H1 (cell line): ENCODE measurements around the gene MAP3K14. TPM values are rescaled to one million over a fixed set of nuclear protein-coding genes. Genes with fewer than 3 reads are reported as not detected.

Experiments used
- CTCF ChIA-PET: fragments of 300-600 bp; sonication (Branson Sonifier 250); formaldehyde crosslinking; loops from one replicate; lab custom pipeline; 2021; ENCODE audit not compliant: partially characterized antibody; lab: Charles Lee
- POLR2A ChIA-PET: fragments of 300-600 bp; sonication (Branson Sonifier 250); formaldehyde crosslinking; loops from one replicate; lab custom pipeline; 2021; ENCODE audit warnings: inconsistent platforms; ENCODE audit not compliant: partially characterized antibody; lab: Charles Lee
- DNase-seq, 2 experiments: peaks; one replicate each; pipeline versions ENCODE4 v3.0.0 to v3.0.0-alpha.2; 2010 to 2022; ENCODE audit warnings: low spot score in 2 of 2, low read depth in 1 of 2, mixed read lengths in 1 of 2
- FAIRE-seq: peaks from 2 replicates; lab custom pipeline; 2011; peaks lifted over from hg19 to GRCh38; lab: Jason Lieb, UNC
- H2AFZ ChIP-seq: 2 replicates; pipeline ENCODE4 v1.8.1; 2012; ENCODE audit warnings: low read length, inconsistent platforms
- H2AK5ac ChIP-seq: 2 replicates; pipeline ENCODE4 v1.6.1; 2013; ENCODE audit warnings: low read depth, low read length
- H2BK120ac ChIP-seq: replicated peaks from 2 replicates; pipeline ENCODE3; 2013; ENCODE audit warnings: low read depth, low read length, inconsistent platforms
- H2BK12ac ChIP-seq: 2 replicates; pipeline ENCODE4 v1.6.1; 2013; ENCODE audit warnings: low read depth, low read length
- H2BK15ac ChIP-seq: 2 replicates; pipeline ENCODE4 v1.6.1; 2013; ENCODE audit warnings: low read length
- H2BK20ac ChIP-seq: 2 replicates; pipeline ENCODE4 v1.6.1; 2013; ENCODE audit warnings: low read length
- H2BK5ac ChIP-seq: 2 replicates; pipeline ENCODE4 v1.6.1; 2013; ENCODE audit warnings: low read depth, low read length
- H3K14ac ChIP-seq: 2 replicates; pipeline ENCODE4 v1.6.1; 2013; ENCODE audit warnings: inconsistent platforms; ENCODE audit not compliant: insufficient read length
- H3K18ac ChIP-seq: 2 replicates; pipeline ENCODE4 v1.6.1; 2013; ENCODE audit warnings: low read length; ENCODE audit errors: extremely low read depth
- H3K23ac ChIP-seq: 2 replicates; pipeline ENCODE4 v1.6.1; 2013; ENCODE audit warnings: inconsistent platforms; ENCODE audit not compliant: insufficient read length
- H3K23me2 ChIP-seq: 2 replicates; pipeline ENCODE4 v1.6.1; 2013; ENCODE audit warnings: low read depth, low read length
- H3K27ac ChIP-seq: 2 replicates; pipeline ENCODE4 v1.6.1; 2011; ENCODE audit warnings: low read depth, low read length, inconsistent platforms
- H3K27me3 ChIP-seq, 4 experiments: replicated peaks in 1 of 4; 1 replicate in 1 of 4; 2 replicates in 3 of 4; pipeline versions ENCODE4 v1.6.1 to v1.8.1; 2011 to 2013; ENCODE audit warnings: low read length in 3 of 4, mild to moderate bottlenecking in 3 of 4, inconsistent platforms in 2 of 4, mixed read lengths in 2 of 4, moderate library complexity in 1 of 4; ENCODE audit not compliant: control insufficient read depth in 3 of 4, insufficient read depth in 3 of 4; ENCODE audit errors: extremely low read depth in 1 of 4
- H3K36me3 ChIP-seq, 4 experiments: 2 replicates each; pipeline versions ENCODE4 v1.6.1 to v1.8.1; 2011 to 2013; ENCODE audit warnings: mild to moderate bottlenecking in 4 of 4, low read length in 3 of 4, moderate library complexity in 2 of 4, control low read depth in 1 of 4, inconsistent platforms in 1 of 4; ENCODE audit not compliant: insufficient read depth in 4 of 4, control insufficient read depth in 2 of 4
- H3K4ac ChIP-seq: replicated peaks from 2 replicates; pipeline ENCODE3; 2013; ENCODE audit warnings: low read length, low read depth, mixed read lengths, inconsistent platforms; ENCODE audit not compliant: insufficient read length
- H3K4me1 ChIP-seq, 4 experiments: replicated peaks in 1 of 4; 1 replicate in 1 of 4; 2 replicates in 3 of 4; pipeline versions ENCODE4 v1.6.1 to v1.8.1; 2011 to 2013; ENCODE audit warnings: low read length in 3 of 4, inconsistent platforms in 2 of 4, mixed read lengths in 1 of 4; ENCODE audit not compliant: insufficient read depth in 4 of 4, control insufficient read depth in 3 of 4
- H3K4me2 ChIP-seq, 2 experiments: 2 replicates each; pipeline versions ENCODE4 v1.6.1 to v1.8.1; 2011 to 2013; ENCODE audit warnings: low read depth in 2 of 2, low read length in 2 of 2, control low read depth in 1 of 2, inconsistent platforms in 1 of 2, mild to moderate bottlenecking in 1 of 2; ENCODE audit not compliant: insufficient read depth in 1 of 2
- H3K4me3 ChIP-seq, 4 experiments: fragments of 200-600, 300-600 bp in 1 of 4; sonication (generic), shearing (Covaris generic), sonication (Bioruptor Twin) in 1 of 4; 2 replicates each; pipeline versions ENCODE4 v1.5.1 to v1.8.1; 2011 to 2016; ENCODE audit warnings: low read length in 4 of 4, low read depth in 3 of 4, control low read depth in 2 of 4, inconsistent platforms in 2 of 4, mild to moderate bottlenecking in 2 of 4, mixed read lengths in 1 of 4, moderate library complexity in 1 of 4; ENCODE audit not compliant: insufficient read depth in 2 of 4; ENCODE audit errors: extremely low read depth in 1 of 4
- H3K56ac ChIP-seq: replicated peaks from 2 replicates; pipeline ENCODE3; 2013; ENCODE audit warnings: low read depth, mild to moderate bottlenecking, mixed read lengths, low read length, inconsistent platforms; ENCODE audit not compliant: insufficient read length
- H3K79me1 ChIP-seq: 2 replicates; pipeline ENCODE4 v1.6.1; 2013; ENCODE audit warnings: low read depth, low read length, control low read depth
- H3K79me2 ChIP-seq, 2 experiments: 2 replicates each; pipeline versions ENCODE4 v1.6.1 to v1.8.1; 2012 to 2013; ENCODE audit warnings: low read length in 2 of 2, mild to moderate bottlenecking in 2 of 2, inconsistent platforms in 1 of 2; ENCODE audit not compliant: insufficient read depth in 2 of 2, control insufficient read depth in 1 of 2
- H3K9ac ChIP-seq, 4 experiments: replicated peaks in 1 of 4; 1 replicate in 1 of 4; 2 replicates in 3 of 4; pipeline versions ENCODE4 v1.6.1 to v1.8.1; 2011 to 2013; ENCODE audit warnings: low read depth in 3 of 4, low read length in 3 of 4, control low read depth in 2 of 4, mild to moderate bottlenecking in 2 of 4, moderate library complexity in 2 of 4, inconsistent platforms in 1 of 4; ENCODE audit errors: extremely low read depth in 1 of 4
- H3K9me3 ChIP-seq, 2 experiments: 2 replicates each; pipeline versions ENCODE4 v1.6.1 to v1.8.1; 2012 to 2013; ENCODE audit warnings: mild to moderate bottlenecking in 2 of 2, moderate library complexity in 2 of 2, control low read depth in 1 of 2, inconsistent platforms in 1 of 2, low read depth in 1 of 2, low read length in 1 of 2, mixed read lengths in 1 of 2; ENCODE audit not compliant: insufficient read depth in 2 of 2
- H4K20me1 ChIP-seq, 2 experiments: replicated peaks in 1 of 2; 2 replicates each; pipeline versions ENCODE3 to v1.8.1; 2011 to 2013; ENCODE audit warnings: inconsistent platforms in 2 of 2, low read length in 2 of 2, mild to moderate bottlenecking in 1 of 2; ENCODE audit not compliant: insufficient read depth in 2 of 2, control insufficient read depth in 1 of 2
- H4K5ac ChIP-seq: 2 replicates; pipeline ENCODE4 v1.6.1; 2013; ENCODE audit warnings: low read length, low read depth, mixed read lengths, inconsistent platforms; ENCODE audit not compliant: insufficient read length
- H4K8ac ChIP-seq: 2 replicates; pipeline ENCODE4 v1.8.0; 2013; ENCODE audit warnings: mild to moderate bottlenecking, moderate library complexity, low read length, inconsistent platforms; ENCODE audit not compliant: insufficient read depth; ENCODE audit errors: extremely low read depth
- H4K91ac ChIP-seq: replicated peaks from 2 replicates; pipeline ENCODE3; 2013; ENCODE audit warnings: low read length, mixed read lengths, inconsistent platforms; ENCODE audit not compliant: insufficient read length
- CEBPB ChIP-seq: IDR thresholded peaks from 2 replicates; pipeline ENCODE4 v1.6.1; 2012; ENCODE audit warnings: low read depth, low read length
- CHD2 ChIP-seq: IDR thresholded peaks from 2 replicates; pipeline ENCODE4 v1.6.1; 2012; ENCODE audit warnings: low read length, improper control_type of control experiment
- CTCF ChIP-seq, 3 experiments: IDR thresholded peaks; 1 replicate in 2 of 3; 2 replicates in 1 of 3; pipeline versions ENCODE4 v1.5.1 to v1.6.1; 2011; ENCODE audit warnings: low read length in 3 of 3, mild to moderate bottlenecking in 3 of 3, inconsistent platforms in 2 of 3, low read depth in 1 of 3, moderate library complexity in 1 of 3; ENCODE audit not compliant: insufficient read depth in 1 of 3; ENCODE audit errors: control extremely low read depth in 1 of 3
- GABPA ChIP-seq: IDR thresholded peaks from 2 replicates; pipeline ENCODE4 v1.6.1; 2011; ENCODE audit warnings: mild to moderate bottlenecking, low read length, moderate library complexity, borderline replicate concordance; ENCODE audit not compliant: insufficient read depth
- KDM4A ChIP-seq: IDR thresholded peaks from one replicate; pipeline ENCODE4 v1.7.1; 2012; ENCODE audit warnings: low read depth, mild to moderate bottlenecking, moderate library complexity, low read length, inconsistent platforms; ENCODE audit not compliant: severe bottlenecking
- NRF1 ChIP-seq: IDR thresholded peaks from 2 replicates; pipeline ENCODE4 v1.6.1; 2011; ENCODE audit warnings: mild to moderate bottlenecking, low read depth, low read length, improper control_type of control experiment
- RFX5 ChIP-seq: IDR thresholded peaks from 2 replicates; pipeline ENCODE4 v1.6.1; 2011; ENCODE audit warnings: low read depth, low read length, improper control_type of control experiment, borderline replicate concordance
- SUZ12 ChIP-seq: fragments of 200-600 bp; sonication (generic); IDR thresholded peaks from 2 replicates; pipeline ENCODE4 v1.6.1; 2012; ENCODE audit warnings: mild to moderate bottlenecking, inconsistent platforms, low read length, moderate library complexity, mixed read lengths
- USF2 ChIP-seq: IDR thresholded peaks from 2 replicates; pipeline ENCODE4 v1.6.1; 2011; ENCODE audit warnings: low read length, improper control_type of control experiment
- YY1 ChIP-seq: IDR thresholded peaks from 2 replicates; pipeline ENCODE4 v1.6.1; 2011; ENCODE audit warnings: low read depth, mild to moderate bottlenecking, low read length
- WGBS, 2 experiments: shearing (Covaris generic) in 1 of 2; methylation state at CpG; one replicate each; pipeline versions ENCODE4 v1.1.6 to v1.1.7; 2013 to 2015; ENCODE audit warnings: low lambda C conversion rate in 2 of 2, mixed read lengths in 2 of 2, inconsistent platforms in 1 of 2, low coverage in 1 of 2, missing lambda C conversion rate in 1 of 2; ENCODE audit not compliant: insufficient replicate concordance in 2 of 2, insufficient coverage in 1 of 2, insufficient read length in 1 of 2; ENCODE audit errors: extremely low coverage in 1 of 2, missing lambda C conversion rate in 1 of 2; 5-methylcytosine and 5-hydroxymethylcytosine counted together
- polyA plus RNA-seq, 7 experiments: library from polyadenylated mRNA; depleted of rRNA in 3 of 7; stranded (reverse) in 5 of 7; unstranded in 2 of 7; fragments of >200 nt in 5 of 7; fragments of 200-250 nt in 2 of 7; gene quantifications; 1 replicate in 5 of 7; 2 replicates in 1 of 7; 4 replicates in 1 of 7; pipeline versions ENCODE4 v1.2.1 to v1.2.3, GENCODE V29; 2011 to 2013; ENCODE audit warnings: missing spikeins in 2 of 7, mixed read lengths in 2 of 7
- total RNA-seq: library from RNA; stranded (reverse); fragmentation: NEBNext Ultra II Directional; extraction: Animal tissue kit (Norgen Biotek cat#: 25700); gene quantifications from 2 replicates; pipeline ENCODE4 v1.2.1, GENCODE V29; 2021

MAP3K14 gene
- total and polyA plus RNA-seq, 2 of the 8 experiments (the other 6 are each of a cell fraction or from before 2014, with no cell fraction given), result 5.2 to 6.1 TPM

DNA sequence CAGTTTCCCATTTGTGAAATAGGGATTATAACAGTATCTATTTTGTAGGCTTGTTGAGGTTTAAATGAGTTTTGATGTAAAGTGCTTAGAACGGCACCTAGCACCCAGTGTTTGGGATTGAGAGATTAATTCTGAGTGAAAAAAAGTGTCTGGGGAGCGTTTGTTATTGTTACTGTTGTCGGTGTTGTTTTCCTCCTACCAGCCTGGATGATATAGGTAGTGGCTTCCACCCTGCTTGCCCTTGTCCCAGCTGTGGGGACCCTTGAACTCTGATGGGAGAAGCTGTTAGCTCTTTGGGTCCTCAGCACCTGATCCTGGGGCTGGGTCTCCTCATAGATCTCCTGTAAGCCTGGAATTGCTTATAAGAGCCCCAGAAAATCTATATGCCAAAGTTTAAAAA, 90.2 kb downstream of the MAP3K14 start:
- no peak overlapping the region for H2BK120ac ChIP-seq
- H3K36me3 ChIP-seq, result no peaks in the 10 kb centered on the region
- H3K18ac ChIP-seq, result no peak overlapping the region; the same call in 1 of the 2 replicates
- H4K8ac ChIP-seq, result no peak overlapping the region; the same call in 1 of the 2 replicates
- H3K4me1 ChIP-seq, result peaks cover 5 to 38% (median 23%) of the 10 kb centered on the region in 4 experiments
- no peak overlapping the region for H2BK15ac ChIP-seq
- no peak overlapping the region for H3K27ac ChIP-seq
- H3K4ac ChIP-seq, result no peak overlapping the region
- no peak overlapping the region for H3K4me3 ChIP-seq
- ChIA-PET CTCF (interaction anchor here (1.0 to 22.1 kb wide), 9 partner anchors 7 to 95 kb away, joined by 3 to 362 read pairs (median 6); partner anchors contain the start of gene ACBD4), POLR2A (interaction anchor here (0.6 to 2.0 kb wide), 5 partner anchors 9 to 145 kb away, joined by 3 to 17 read pairs (median 6); partner anchors contain the start of genes HEXIM1 and HEXIM2)
- H3K23ac ChIP-seq, result no peak overlapping the region
- H2BK12ac ChIP-seq, result no peak overlapping the region
- FAIRE-seq (no peak), DNase-seq (no peak)
- H3K23me2 ChIP-seq, result peaks cover 3% of the 10 kb centered on the region; the same call in 1 of the 2 replicates
- no peak overlapping the region for H2BK5ac ChIP-seq
- H2BK20ac ChIP-seq, result no peak overlapping the region
- no peak overlapping the region for H3K14ac ChIP-seq
- no peak overlapping the region for H3K56ac ChIP-seq
- no peak overlapping the region for H2AFZ ChIP-seq
- H4K91ac ChIP-seq, result no peak overlapping the region
- H3K79me1 ChIP-seq, result no peaks in the 10 kb centered on the region
- no peaks in the 10 kb centered on the region for H3K79me2 ChIP-seq
- no peak overlapping the region for H4K5ac ChIP-seq
- H3K9ac ChIP-seq, result no peak overlapping the region
- H3K4me2 ChIP-seq, result no peak overlapping the region
- no peak overlapping the region for H2AK5ac ChIP-seq
- no peaks in the 10 kb centered on the region for H3K9me3 ChIP-seq
- H3K27me3 ChIP-seq, result peaks cover 1 to 21% (median 16%) of the 10 kb centered on the region in 4 experiments; a peak in 6 of 7 replicates
- whole genome bisulfite sequencing, 2 experiments, result 87% methylated on average over 3 of the region's 3 CpGs; no CpG with 5 or more reads in 1 of the 2 experiments
- no peaks in the 10 kb centered on the region for H4K20me1 ChIP-seq
- TF ChIP-seq GABPA (no peak), SUZ12 (no peak), USF2 (no peak), CEBPB (no peak), YY1 (no peak), CHD2 (no peak), KDM4A (no peak), CTCF (IDR thresholded peaks at IDR 0.05; ENCODE audit: control extremely low read depth in 1 of 3, insufficient read depth in 1 of 3, low read depth in 1 of 3, low read length in 3 of 3) (no peak), RFX5 (no peak), NRF1 (no peak)
